ENCODE data around the gene OPRL1.

Gene OPRL1

DNA sequence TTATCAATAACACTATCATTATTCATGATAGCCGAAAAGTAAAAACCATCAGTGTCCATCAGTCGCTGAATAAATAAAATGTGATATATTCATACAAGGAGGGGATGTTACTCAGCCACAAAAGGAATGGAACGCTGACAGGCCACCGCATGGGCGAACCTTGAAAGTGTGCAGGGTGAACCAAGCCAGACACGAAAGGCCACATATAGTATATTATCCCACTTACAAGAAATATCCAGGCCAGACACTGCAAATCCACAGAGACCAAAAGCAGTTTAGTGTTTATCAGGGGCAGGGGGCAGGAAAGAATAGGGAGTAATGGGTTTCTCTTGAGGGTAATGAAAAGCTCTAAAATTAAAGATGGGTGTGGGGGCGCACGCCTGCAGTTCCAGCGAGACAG is 36.1 kb upstream of the OPRL1 start:
- H3K27ac ChIP-seq (ENCODE audit: extremely low read depth, low read depth, low read length), result no peak overlapping the region
- POLR2A ChIA-PET, result interaction anchor here (0.7 to 1.0 kb wide), 2 partner anchors 41 to 87 kb away, joined by 4 to 7 read pairs; partner anchors contain the start of gene UCKL1
- H3K4me3 ChIP-seq (ENCODE audit: low read depth, low read length), result no peak overlapping the region
- H3K4me1 ChIP-seq (ENCODE audit: control insufficient read depth, insufficient read depth, low read length), result no peaks in the 10 kb centered on the region
- H3K36me3 ChIP-seq (ENCODE audit: control insufficient read depth in 2 of 2, insufficient read depth in 1 of 2, low read length in 2 of 2), result peaks cover 0 to 5% of the 10 kb centered on the region in 2 experiments; a peak in 1 of 3 replicates
- no peak for TF ChIP-seq KLF7 (tag by site-specific recombination; IDR thresholded peaks at IDR 0.05; ENCODE audit: borderline replicate concordance)
- no peak for TF ChIP-seq ZFP69B (tag by site-specific recombination; IDR thresholded peaks at IDR 0.05)
- no peak for TF ChIP-seq BCL6B (tag by site-specific recombination; IDR thresholded peaks at IDR 0.05)
- no peak for TF ChIP-seq KLF9 (tag by site-specific recombination; IDR thresholded peaks at IDR 0.05; ENCODE audit: low read depth)
- no peak for TF ChIP-seq SETDB1 (IDR thresholded peaks at IDR 0.05; ENCODE audit: insufficient read length, low read length)
- no peak for TF ChIP-seq ZNF274 (IDR thresholded peaks at IDR 0.05; ENCODE audit: low read length)
- no peak for TF ChIP-seq ZNF274 (tag by site-specific recombination; IDR thresholded peaks at IDR 0.05; ENCODE audit: borderline replicate concordance)
- no peak for TF ChIP-seq ZNF624 (tag by site-specific recombination; IDR thresholded peaks at IDR 0.05)
- H3K9me3 ChIP-seq (ENCODE audit: control insufficient read depth, insufficient read depth, low read depth, low read length), result no peaks in the 10 kb centered on the region
- CTCF ChIA-PET, result interaction anchor here (0.8 to 1.4 kb wide), 2 partner anchors 10 to 13 kb away, joined by 4 to 6 read pairs; no protein-coding TSS in a partner anchor

GRCh38 chr20:64044484-64045247 is 35.2 kb upstream of the OPRL1 start:
- no peak overlapping the region for H3K27ac ChIP-seq (ENCODE audit: extremely low read depth, low read depth, low read length)
- ChIA-PET CTCF (interaction anchor here (1.4 kb wide), 1 partner anchor 9 kb away, joined by 6 read pairs; no protein-coding TSS in a partner anchor), POLR2A (interaction anchor here (0.7 kb wide), 1 partner anchor 42 kb away, joined by 4 read pairs; no protein-coding TSS in a partner anchor)
- no peaks in the 10 kb centered on the region; the same call in 1 of the 2 replicates for H3K4me1 ChIP-seq (ENCODE audit: control insufficient read depth, insufficient read depth, low read length)
- peaks cover 0 to 5% of the 10 kb centered on the region in 2 experiments; a peak in 1 of 3 replicates for H3K36me3 ChIP-seq (ENCODE audit: control insufficient read depth in 2 of 2, insufficient read depth in 1 of 2, low read length in 2 of 2)
- H3K4me3 ChIP-seq (ENCODE audit: low read depth, low read length), result no peak overlapping the region
- no peaks in the 10 kb centered on the region for H3K9me3 ChIP-seq (ENCODE audit: control insufficient read depth, insufficient read depth, low read depth, low read length)
- no peak for TF ChIP-seq FEZF1 (tag by site-specific recombination; IDR thresholded peaks at IDR 0.05)
- no peak for TF ChIP-seq ZNF596 (tag by site-specific recombination; IDR thresholded peaks at IDR 0.05)
- 0 out of 2 replicates have a peak, but pooled peaks have one; percentile 30 for TF ChIP-seq ZEB2 (tag by site-specific recombination; IDR thresholded peaks at IDR 0.05)
- no peak for TF ChIP-seq ZNF426 (tag by site-specific recombination; IDR thresholded peaks at IDR 0.05)
- TF ChIP-seq ZNF433 (tag by site-specific recombination; IDR thresholded peaks at IDR 0.05; ENCODE audit: low read depth), result no peak
- peak; percentile 26; the same call in 1 of the 2 replicates for TF ChIP-seq ZNF341 (tag by site-specific recombination; IDR thresholded peaks at IDR 0.05; ENCODE audit: low read depth)
- TF ChIP-seq ZNF776 (tag by site-specific recombination; IDR thresholded peaks at IDR 0.05; ENCODE audit: borderline replicate concordance), result no peak
- TF ChIP-seq KLF10 (tag by site-specific recombination; IDR thresholded peaks at IDR 0.05), result no peak
- no peak for TF ChIP-seq ZNF133 (tag by site-specific recombination; IDR thresholded peaks at IDR 0.05)
- no peak for TF ChIP-seq ZNF157 (tag by site-specific recombination; IDR thresholded peaks at IDR 0.05)
- TF ChIP-seq ZNF184 (tag by site-specific recombination; IDR thresholded peaks at IDR 0.05), result no peak
- TF ChIP-seq ZNF146 (tag by site-specific recombination; IDR thresholded peaks at IDR 0.05), result no peak
- 0 out of 2 replicates have a peak, but pooled peaks have one; percentile 15 for TF ChIP-seq ZNF423 (tag by site-specific recombination; IDR thresholded peaks at IDR 0.05)
- no peak for TF ChIP-seq ZNF530 (tag by site-specific recombination; IDR thresholded peaks at IDR 0.05; ENCODE audit: low read depth)
- no peak for TF ChIP-seq GFI1B (tag by site-specific recombination; IDR thresholded peaks at IDR 0.05)
- no peak for TF ChIP-seq ZNF169 (tag by site-specific recombination; IDR thresholded peaks at IDR 0.05)
- TF ChIP-seq ZIC2 (tag by site-specific recombination; IDR thresholded peaks at IDR 0.05), result peak; percentile 87
- TF ChIP-seq ZBTB20 (tag by site-specific recombination; IDR thresholded peaks at IDR 0.05), result peak; percentile 81
- no peak for TF ChIP-seq ZNF521 (tag by site-specific recombination; IDR thresholded peaks at IDR 0.05)
- no peak for TF ChIP-seq ZNF626 (tag by site-specific recombination; IDR thresholded peaks at IDR 0.05)
- peak; percentile 56; the same call in 1 of the 2 replicates for TF ChIP-seq ZBTB17 (tag by site-specific recombination; IDR thresholded peaks at IDR 0.05)
- no peak for TF ChIP-seq WT1 (tag by site-specific recombination; IDR thresholded peaks at IDR 0.05)
- peak; percentile 51; the same call in 1 of the 2 replicates for TF ChIP-seq ZBTB8A (tag by site-specific recombination; IDR thresholded peaks at IDR 0.05)
- TF ChIP-seq ZNF747 (tag by site-specific recombination; IDR thresholded peaks at IDR 0.05), result no peak
- TF ChIP-seq ZNF488 (tag by site-specific recombination; IDR thresholded peaks at IDR 0.05), result no peak

Data from HEK293 (cell line).